Neural cell (in vitro differentiated cells): ENCODE measurements around the gene FADS3. TPM values are rescaled to one million over a fixed set of nuclear protein-coding genes. Genes with fewer than 3 reads are reported as not detected.

Experiments used
- H2AFZ ChIP-seq: fragments of 200-600, 300-800 bp; sonication (generic), shearing (Covaris generic); 2 replicates; pipeline ENCODE4 v1.6.0; 2014; ENCODE audit warnings: low read depth, mild to moderate bottlenecking, antibody characterized with exemption, low read length, moderate library complexity
- H3F3A ChIP-seq: fragments of 200-600 bp; shearing (Covaris generic); 2 replicates; pipeline ENCODE4 v1.6.1; 2016; ENCODE audit warnings: mild to moderate bottlenecking, moderate library complexity, mixed read lengths, antibody characterized with exemption, low read length; ENCODE audit not compliant: insufficient read depth, poor library complexity, severe bottlenecking
- H3K27ac ChIP-seq: fragments of 200-600, 300-800 bp; sonication (generic), shearing (Covaris generic); 2 replicates; pipeline ENCODE4 v1.5.1; 2014; ENCODE audit warnings: mild to moderate bottlenecking, low read length, moderate library complexity
- H3K27me3 ChIP-seq: fragments of 300-800, 200-600 bp; sonication (generic), shearing (Covaris generic); 2 replicates; pipeline ENCODE4 v1.6.0; 2014; ENCODE audit warnings: mild to moderate bottlenecking, low read depth, low read length, moderate library complexity; ENCODE audit not compliant: insufficient read depth
- H3K36me3 ChIP-seq: fragments of 300-800, 200-600 bp; sonication (generic), shearing (Covaris generic); 2 replicates; pipeline ENCODE4 v1.5.1; 2014; ENCODE audit warnings: mild to moderate bottlenecking, antibody characterized with exemption, low read length, moderate library complexity; ENCODE audit not compliant: insufficient read depth
- H3K4me2 ChIP-seq: fragments of 300-800, 200-600 bp; sonication (generic), shearing (Covaris generic); 2 replicates; pipeline ENCODE4 v1.6.0; 2014; ENCODE audit warnings: mild to moderate bottlenecking, low read length
- H3K4me3 ChIP-seq: fragments of 300-800, 200-600 bp; sonication (generic), shearing (Covaris generic); 2 replicates; pipeline ENCODE4 v1.5.1; 2014; ENCODE audit warnings: mild to moderate bottlenecking, low read length, moderate library complexity
- H3K79me2 ChIP-seq: fragments of 200-600 bp; shearing (Covaris generic); replicated peaks from 2 replicates; pipeline ENCODE4 v1.6.0; 2014; ENCODE audit warnings: mild to moderate bottlenecking, low read length, moderate library complexity; ENCODE audit not compliant: insufficient read depth
- H3K9ac ChIP-seq: fragments of 300-800, 200-600 bp; sonication (generic), shearing (Covaris generic); 2 replicates; pipeline ENCODE4 v1.6.1; 2016; ENCODE audit warnings: mild to moderate bottlenecking, low read length, mixed read lengths
- H3K9me2 ChIP-seq: fragments of 200-600 bp; shearing (Covaris generic); 2 replicates; pipeline ENCODE4 v1.6.1; 2016; ENCODE audit warnings: mild to moderate bottlenecking, low read length, mixed read lengths; ENCODE audit not compliant: insufficient read depth
- H3K9me3 ChIP-seq: fragments of 200-600, 300-800 bp; sonication (generic), shearing (Covaris generic); 2 replicates; pipeline ENCODE4 v1.6.1; 2016; ENCODE audit warnings: mild to moderate bottlenecking, mixed run types, low read length, moderate library complexity, mixed read lengths
- H4K20me1 ChIP-seq: fragments of 200-600 bp; shearing (Covaris generic); 2 replicates; pipeline ENCODE4 v1.6.1; 2016; ENCODE audit warnings: mild to moderate bottlenecking, mixed run types; ENCODE audit not compliant: insufficient read depth
- CTCF ChIP-seq: fragments of 450-650 bp; IDR thresholded peaks from 2 replicates; pipeline ENCODE4 v1.5.1; 2014; ENCODE audit warnings: antibody characterized with exemption, mild to moderate bottlenecking, moderate library complexity; ENCODE audit not compliant: poor library complexity, severe bottlenecking
- EP300 ChIP-seq: fragments of 450-650 bp; conservative IDR thresholded peaks from 2 replicates; pipeline ENCODE4 v1.6.1; 2014; ENCODE audit warnings: antibody characterized with exemption, mild to moderate bottlenecking, moderate library complexity; ENCODE audit not compliant: poor library complexity, severe bottlenecking
- EZH2 ChIP-seq: fragments of 200-600, 300-800 bp; shearing (Covaris generic), sonication (generic); IDR thresholded peaks from 2 replicates; pipeline ENCODE4 v1.6.1; 2014; ENCODE audit warnings: antibody characterized with exemption, low read length, borderline replicate concordance, mild to moderate bottlenecking; ENCODE audit not compliant: insufficient read depth, poor library complexity, severe bottlenecking
- MXI1 ChIP-seq: fragments of 450-650 bp; conservative IDR thresholded peaks from 2 replicates; pipeline ENCODE4 v1.6.1; 2014; ENCODE audit warnings: antibody characterized with exemption, mild to moderate bottlenecking; ENCODE audit not compliant: poor library complexity, severe bottlenecking
- POLR2AphosphoS5 ChIP-seq: IDR thresholded peaks from 2 replicates; pipeline ENCODE4 v1.6.1; 2012
- RAD21 ChIP-seq: fragments of 450-650 bp; conservative IDR thresholded peaks from 2 replicates; pipeline ENCODE4 v1.6.1; 2014; ENCODE audit warnings: antibody characterized with exemption, mild to moderate bottlenecking, moderate library complexity
- REST ChIP-seq: IDR thresholded peaks from 2 replicates; pipeline ENCODE4 v1.6.1; 2012; ENCODE audit warnings: borderline replicate concordance
- SMC3 ChIP-seq: fragments of 450-650 bp; conservative IDR thresholded peaks from 2 replicates; pipeline ENCODE4 v1.6.1; 2014; ENCODE audit warnings: antibody characterized with exemption, mild to moderate bottlenecking, moderate library complexity; ENCODE audit not compliant: poor library complexity
- TAF1 ChIP-seq: IDR thresholded peaks from 2 replicates; pipeline ENCODE4 v1.6.1; 2012; ENCODE audit warnings: low read depth
- polyA plus RNA-seq: library from polyadenylated mRNA; depleted of rRNA; stranded (reverse); fragments of >200 nt; gene quantifications from 2 replicates; pipeline ENCODE4 v1.2.3, GENCODE V29; 2014

Gene FADS3
- polyA plus RNA-seq, 1 donor from 2014 or later = 35.4 TPM

- H3K9ac ChIP-seq = no peak overlapping the region
- no peaks in the 10 kb centered on the region for H3K36me3 ChIP-seq
- no peaks in the 10 kb centered on the region for H4K20me1 ChIP-seq
- no peak overlapping the region for H3K4me2 ChIP-seq
- no peaks in the 10 kb centered on the region for H3K9me3 ChIP-seq
- H2AFZ ChIP-seq = no peak overlapping the region
- H3K9me2 ChIP-seq = no peaks in the 10 kb centered on the region
- no peaks in the 10 kb centered on the region for H3F3A ChIP-seq
- H3K4me3 ChIP-seq = no peak overlapping the region
- no peak overlapping the region for H3K27ac ChIP-seq
- no peaks in the 10 kb centered on the region for H3K27me3 ChIP-seq
- TF ChIP-seq EP300 (no peak), REST (no peak), POLR2AphosphoS5 (no peak), EZH2 (no peak), TAF1 (no peak), RAD21 (no peak), SMC3 (no peak), CTCF (no peak)
- H3K79me2 ChIP-seq = no peaks in the 10 kb centered on the region
Observed at GRCh38 chr11:61928606-61929005, 37.3 kb upstream of the FADS3 start.

- Histone ChIP-seq H2AFZ (no peak overlapping the region), H3K27ac (no peak overlapping the region), H3K4me2 (no peak overlapping the region), H3K4me3 (no peak overlapping the region), H3K79me2 (no peaks in the 10 kb centered on the region), H3F3A (no peaks in the 10 kb centered on the region), H4K20me1 (no peaks in the 10 kb centered on the region), H3K9ac (no peak overlapping the region), H3K9me2 (no peaks in the 10 kb centered on the region), H3K9me3 (no peaks in the 10 kb centered on the region), H3K36me3 (no peaks in the 10 kb centered on the region), H3K27me3 (no peaks in the 10 kb centered on the region)
- TF ChIP-seq CTCF (no peak), RAD21 (no peak), EZH2 (no peak), REST (no peak), POLR2AphosphoS5 (no peak), EP300 (no peak), TAF1 (no peak), MXI1 (no peak), SMC3 (no peak)
Observed at GRCh38 chr11:61927501-61927900, 36.2 kb upstream of the FADS3 start.
